ENCODE measurements around the gene CAMKMT.

CAMKMT gene

DNA sequence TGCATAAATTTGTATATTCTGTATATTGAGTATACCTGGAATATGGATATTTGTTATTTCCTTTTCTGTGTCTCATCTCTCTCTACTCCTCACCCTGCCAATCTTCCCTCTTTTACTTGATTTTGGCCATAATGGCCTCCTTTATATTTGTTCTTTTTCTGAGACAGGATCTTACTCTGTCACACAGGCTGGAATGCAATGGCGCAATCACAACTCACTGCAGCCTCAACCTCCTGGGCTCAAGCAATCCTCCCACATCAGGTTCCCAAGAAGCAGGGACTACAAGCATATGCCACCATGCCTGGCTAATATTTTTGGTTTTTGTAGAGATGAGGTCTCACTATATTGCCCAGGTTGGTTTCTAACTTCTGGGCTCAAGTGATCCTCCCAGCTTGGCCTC lies 30.9 kb upstream of the CAMKMT start:
- TF ChIP-seq NFIC (IDR thresholded peaks at IDR 0.05) (no peak), TEAD4 (IDR thresholded peaks at IDR 0.05) (0 out of 2 replicates have a peak, but pooled peaks have one; percentile 28), CEBPB (IDR thresholded peaks at IDR 0.05) (peak; percentile 88)

DNA sequence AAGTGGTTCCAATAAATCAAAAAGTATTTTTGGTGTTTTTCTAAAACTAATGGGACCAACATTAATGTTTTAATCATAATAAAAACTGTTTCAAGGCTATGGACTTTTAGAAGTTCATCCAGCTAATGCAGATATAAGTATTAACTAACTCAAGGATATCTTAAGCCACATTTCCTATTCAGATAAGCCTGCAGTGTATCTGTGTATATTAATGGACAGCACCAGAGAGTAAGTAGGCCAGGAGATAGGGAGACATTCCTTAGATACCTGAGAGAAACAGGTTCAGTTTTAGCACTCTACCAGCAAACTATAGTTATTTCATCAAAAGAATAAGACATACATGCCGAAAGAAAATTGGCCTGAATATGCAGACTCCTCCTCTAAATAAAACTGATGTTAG lies 27.8 kb upstream of the CAMKMT start:
- no peak for TF ChIP-seq TCF12 (IDR thresholded peaks at IDR 0.05; ENCODE audit: low read depth)
- TF ChIP-seq TEAD4 (IDR thresholded peaks at IDR 0.05): no peak
- TF ChIP-seq FOXM1 (IDR thresholded peaks at IDR 0.05; ENCODE audit: borderline replicate concordance, low read depth): no peak
- TF ChIP-seq, protein P1, sequence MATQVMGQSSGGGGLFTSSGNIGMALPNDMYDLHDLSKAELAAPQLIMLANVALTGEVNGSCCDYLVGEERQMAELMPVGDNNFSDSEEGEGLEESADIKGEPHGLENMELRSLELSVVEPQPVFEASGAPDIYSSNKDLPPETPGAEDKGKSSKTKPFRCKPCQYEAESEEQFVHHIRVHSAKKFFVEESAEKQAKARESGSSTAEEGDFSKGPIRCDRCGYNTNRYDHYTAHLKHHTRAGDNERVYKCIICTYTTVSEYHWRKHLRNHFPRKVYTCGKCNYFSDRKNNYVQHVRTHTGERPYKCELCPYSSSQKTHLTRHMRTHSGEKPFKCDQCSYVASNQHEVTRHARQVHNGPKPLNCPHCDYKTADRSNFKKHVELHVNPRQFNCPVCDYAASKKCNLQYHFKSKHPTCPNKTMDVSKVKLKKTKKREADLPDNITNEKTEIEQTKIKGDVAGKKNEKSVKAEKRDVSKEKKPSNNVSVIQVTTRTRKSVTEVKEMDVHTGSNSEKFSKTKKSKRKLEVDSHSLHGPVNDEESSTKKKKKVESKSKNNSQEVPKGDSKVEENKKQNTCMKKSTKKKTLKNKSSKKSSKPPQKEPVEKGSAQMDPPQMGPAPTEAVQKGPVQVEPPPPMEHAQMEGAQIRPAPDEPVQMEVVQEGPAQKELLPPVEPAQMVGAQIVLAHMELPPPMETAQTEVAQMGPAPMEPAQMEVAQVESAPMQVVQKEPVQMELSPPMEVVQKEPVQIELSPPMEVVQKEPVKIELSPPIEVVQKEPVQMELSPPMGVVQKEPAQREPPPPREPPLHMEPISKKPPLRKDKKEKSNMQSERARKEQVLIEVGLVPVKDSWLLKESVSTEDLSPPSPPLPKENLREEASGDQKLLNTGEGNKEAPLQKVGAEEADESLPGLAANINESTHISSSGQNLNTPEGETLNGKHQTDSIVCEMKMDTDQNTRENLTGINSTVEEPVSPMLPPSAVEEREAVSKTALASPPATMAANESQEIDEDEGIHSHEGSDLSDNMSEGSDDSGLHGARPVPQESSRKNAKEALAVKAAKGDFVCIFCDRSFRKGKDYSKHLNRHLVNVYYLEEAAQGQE (IDR thresholded peaks at IDR 0.05; ENCODE audit: low read depth): no peak
- TF ChIP-seq, protein P2, sequence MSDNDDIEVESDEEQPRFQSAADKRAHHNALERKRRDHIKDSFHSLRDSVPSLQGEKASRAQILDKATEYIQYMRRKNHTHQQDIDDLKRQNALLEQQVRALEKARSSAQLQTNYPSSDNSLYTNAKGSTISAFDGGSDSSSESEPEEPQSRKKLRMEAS (IDR thresholded peaks at IDR 0.05): no peak
- TF ChIP-seq CEBPB (IDR thresholded peaks at IDR 0.05): no peak
- TF ChIP-seq NFIC (IDR thresholded peaks at IDR 0.05): no peak
- TF ChIP-seq EGR1 (IDR thresholded peaks at IDR 0.05): no peak
- no peak for TF ChIP-seq CREB1 (IDR thresholded peaks at IDR 0.05; ENCODE audit: low read depth)
- no peak for TF ChIP-seq ZBTB7A (IDR thresholded peaks at IDR 0.05; ENCODE audit: low read depth)
- no peak for TF ChIP-seq TAF1 (IDR thresholded peaks at IDR 0.05; ENCODE audit: low read depth)
- no peak for TF ChIP-seq EP300 (IDR thresholded peaks at IDR 0.05; ENCODE audit: borderline replicate concordance)
- no peak for TF ChIP-seq YY1 (IDR thresholded peaks at IDR 0.05; ENCODE audit: low read depth)
- TF ChIP-seq, protein P3, sequence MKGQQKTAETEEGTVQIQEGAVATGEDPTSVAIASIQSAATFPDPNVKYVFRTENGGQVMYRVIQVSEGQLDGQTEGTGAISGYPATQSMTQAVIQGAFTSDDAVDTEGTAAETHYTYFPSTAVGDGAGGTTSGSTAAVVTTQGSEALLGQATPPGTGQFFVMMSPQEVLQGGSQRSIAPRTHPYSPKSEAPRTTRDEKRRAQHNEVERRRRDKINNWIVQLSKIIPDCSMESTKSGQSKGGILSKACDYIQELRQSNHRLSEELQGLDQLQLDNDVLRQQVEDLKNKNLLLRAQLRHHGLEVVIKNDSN (IDR thresholded peaks at IDR 0.05): no peak
- no peak for TF ChIP-seq RAD21 (IDR thresholded peaks at IDR 0.05; ENCODE audit: low read depth)

DNA sequence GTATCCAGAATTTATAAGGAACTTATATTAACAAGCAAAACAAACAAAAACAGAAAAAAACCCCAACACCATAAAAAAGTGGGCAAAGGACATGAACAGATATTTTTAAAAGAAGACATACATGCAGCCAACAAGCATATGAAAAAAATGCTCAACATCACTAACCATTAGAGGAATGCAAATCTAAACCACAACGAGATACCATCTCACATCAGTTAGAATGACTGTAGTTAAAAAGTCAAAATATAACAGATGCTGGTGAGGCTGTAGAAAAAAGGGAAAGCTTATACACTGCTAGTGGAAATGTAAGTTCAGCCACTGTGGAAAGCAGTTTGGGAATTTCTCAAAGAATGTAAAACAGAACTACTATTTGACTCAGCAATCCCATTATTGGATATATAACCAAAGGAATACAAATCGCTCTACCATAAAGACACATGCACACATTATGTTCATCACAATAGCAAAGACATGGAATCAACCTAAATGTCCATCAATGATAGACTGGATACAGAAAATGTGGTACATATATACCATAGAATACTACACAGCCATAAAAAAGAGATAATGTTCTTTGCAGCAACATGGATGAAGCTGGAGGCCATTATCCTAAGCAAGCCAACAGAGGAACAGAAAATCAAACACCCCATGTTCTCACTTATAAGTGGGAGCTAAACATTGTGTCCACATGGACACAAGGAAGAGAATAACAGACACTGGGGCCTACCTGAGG lies 25.8 kb upstream of the CAMKMT start:
- TF ChIP-seq YY1 (IDR thresholded peaks at IDR 0.05; ENCODE audit: low read depth) (no peak), TEAD4 (IDR thresholded peaks at IDR 0.05) (no peak), FOXM1 (IDR thresholded peaks at IDR 0.05; ENCODE audit: borderline replicate concordance, low read depth) (no peak), CEBPB (IDR thresholded peaks at IDR 0.05) (no peak), EGR1 (IDR thresholded peaks at IDR 0.05) (no peak), ZBTB7A (IDR thresholded peaks at IDR 0.05; ENCODE audit: low read depth) (no peak), EP300 (IDR thresholded peaks at IDR 0.05; ENCODE audit: borderline replicate concordance) (no peak), CREB1 (IDR thresholded peaks at IDR 0.05; ENCODE audit: low read depth) (no peak), NFIC (IDR thresholded peaks at IDR 0.05) (no peak), TAF1 (IDR thresholded peaks at IDR 0.05; ENCODE audit: low read depth) (no peak), TCF12 (IDR thresholded peaks at IDR 0.05; ENCODE audit: low read depth) (no peak), RAD21 (IDR thresholded peaks at IDR 0.05; ENCODE audit: low read depth) (no peak)
- TF ChIP-seq, protein P3 (IDR thresholded peaks at IDR 0.05): no peak
- TF ChIP-seq, protein P2 (IDR thresholded peaks at IDR 0.05): no peak
- TF ChIP-seq, protein P1 (IDR thresholded peaks at IDR 0.05; ENCODE audit: low read depth): no peak

DNA sequence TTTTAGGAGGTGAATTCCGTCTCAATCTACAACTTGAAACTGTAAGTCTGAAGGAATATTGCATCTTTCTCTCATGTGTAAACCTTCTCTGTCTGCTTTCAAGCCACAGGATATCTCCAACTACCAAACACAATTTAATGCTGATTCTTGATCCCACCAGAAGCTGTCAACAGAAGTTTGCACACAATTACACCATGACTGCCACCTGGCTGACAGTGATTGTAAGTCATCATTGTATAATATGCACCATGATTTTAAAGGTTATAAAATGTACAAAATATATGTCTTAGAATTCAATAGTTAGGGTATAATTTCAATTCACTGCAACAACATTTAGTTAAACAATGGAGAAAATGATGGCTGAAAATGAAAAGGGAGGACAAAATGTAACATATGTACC lies 18.9 kb upstream of the CAMKMT start:
- TF ChIP-seq RAD21 (IDR thresholded peaks at IDR 0.05; ENCODE audit: low read depth) (peak; percentile 39; the same call in 1 of the 2 replicates), EP300 (IDR thresholded peaks at IDR 0.05; ENCODE audit: borderline replicate concordance) (no peak)

DNA sequence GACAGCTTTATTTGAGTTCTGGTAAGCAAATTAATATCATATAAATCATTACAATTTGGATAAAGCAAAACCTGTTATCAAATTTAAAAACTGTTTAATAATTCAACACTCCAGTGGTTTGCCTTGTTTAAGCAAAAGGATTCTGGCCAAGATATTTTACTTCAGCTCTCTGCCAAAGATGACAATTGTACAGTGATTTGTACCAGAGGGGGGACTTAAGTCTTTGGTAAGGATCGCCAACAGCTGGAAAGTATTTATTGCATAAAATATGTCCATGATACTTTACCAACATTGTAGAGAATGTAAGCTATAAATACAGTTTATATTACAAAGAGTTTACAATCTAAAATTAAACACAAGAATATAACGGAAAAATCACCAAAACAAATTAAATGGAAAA lies 14.2 kb upstream of the CAMKMT start:
- TF ChIP-seq, protein P3 (IDR thresholded peaks at IDR 0.05): no peak
- TF ChIP-seq YY1 (IDR thresholded peaks at IDR 0.05; ENCODE audit: low read depth): no peak
- TF ChIP-seq, protein P1 (IDR thresholded peaks at IDR 0.05; ENCODE audit: low read depth): no peak
- TF ChIP-seq TAF1 (IDR thresholded peaks at IDR 0.05; ENCODE audit: low read depth): no peak
- TF ChIP-seq EP300 (IDR thresholded peaks at IDR 0.05; ENCODE audit: borderline replicate concordance): no peak
- TF ChIP-seq CEBPB (IDR thresholded peaks at IDR 0.05): no peak
- TF ChIP-seq TCF12 (IDR thresholded peaks at IDR 0.05; ENCODE audit: low read depth): no peak
- no peak for TF ChIP-seq FOXM1 (IDR thresholded peaks at IDR 0.05; ENCODE audit: borderline replicate concordance, low read depth)
- TF ChIP-seq CREB1 (IDR thresholded peaks at IDR 0.05; ENCODE audit: low read depth): no peak
